HG03280 (cell line): ENCODE measurements around the gene EPB41.
"Not testable (repeated sequence)": the region's sequence is repeated elsewhere in the genome, so short reads cannot be mapped to it uniquely, and the experiment has no call there.

ENCODE experiments used
- ATAC-seq: cut with Tn5 transposase; IDR thresholded peaks from one replicate; pipeline ENCODE4 v1.9.1; 2021; ENCODE audit warnings: mild to moderate bottlenecking, moderate library complexity; ENCODE audit not compliant: unreplicated experiment

The EPB41 gene

DNA sequence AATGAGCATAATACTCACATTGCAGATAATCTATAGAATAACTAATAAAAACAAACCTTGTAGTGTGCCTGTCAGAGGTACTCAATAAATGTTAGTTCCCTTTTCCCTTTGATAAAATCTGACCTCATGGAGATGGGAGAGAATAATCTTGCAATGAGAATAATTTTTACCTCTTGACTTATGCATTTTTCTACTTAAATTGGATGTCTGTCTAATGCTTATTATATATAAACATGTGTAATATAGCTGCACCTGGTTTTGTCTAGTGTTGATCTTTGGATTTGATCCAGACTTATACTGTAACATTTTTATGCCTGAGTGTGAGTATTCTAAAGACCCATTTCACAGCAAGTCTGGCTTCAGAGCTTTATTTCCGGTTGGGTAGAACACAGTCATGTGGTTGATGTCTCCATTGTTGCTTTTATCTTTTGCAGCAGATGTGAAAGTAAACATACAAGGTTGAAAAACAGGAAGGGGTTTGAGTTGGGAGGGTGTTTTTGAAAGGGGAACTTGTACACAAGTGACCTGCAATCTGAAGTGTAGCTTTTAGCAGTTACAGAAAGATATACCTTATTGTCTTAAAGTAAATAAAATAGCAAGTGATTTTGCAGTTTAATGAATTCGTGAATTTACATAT is 12.4 kb downstream of the EPB41 start:
- peak; percentile 84 for ATAC-seq

DNA sequence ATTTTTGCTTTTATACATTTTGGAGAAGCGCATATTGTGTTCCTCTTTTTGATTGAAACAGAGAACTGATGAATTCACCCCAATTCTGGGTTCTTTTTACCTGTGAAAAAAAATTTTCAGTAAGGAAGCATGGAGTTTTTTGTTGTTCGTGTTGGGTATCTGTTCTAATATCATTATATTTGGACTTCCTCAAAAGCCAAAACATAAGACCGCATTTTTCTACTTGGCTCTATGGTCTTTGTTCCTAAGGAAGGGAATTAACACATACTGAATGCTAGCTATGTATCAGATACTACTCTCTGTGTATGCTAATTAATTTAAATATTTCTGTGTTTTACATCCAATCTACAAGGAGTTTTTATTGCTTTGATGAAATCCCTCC is 12.9 kb downstream of the EPB41 start:
- no peak for ATAC-seq

DNA sequence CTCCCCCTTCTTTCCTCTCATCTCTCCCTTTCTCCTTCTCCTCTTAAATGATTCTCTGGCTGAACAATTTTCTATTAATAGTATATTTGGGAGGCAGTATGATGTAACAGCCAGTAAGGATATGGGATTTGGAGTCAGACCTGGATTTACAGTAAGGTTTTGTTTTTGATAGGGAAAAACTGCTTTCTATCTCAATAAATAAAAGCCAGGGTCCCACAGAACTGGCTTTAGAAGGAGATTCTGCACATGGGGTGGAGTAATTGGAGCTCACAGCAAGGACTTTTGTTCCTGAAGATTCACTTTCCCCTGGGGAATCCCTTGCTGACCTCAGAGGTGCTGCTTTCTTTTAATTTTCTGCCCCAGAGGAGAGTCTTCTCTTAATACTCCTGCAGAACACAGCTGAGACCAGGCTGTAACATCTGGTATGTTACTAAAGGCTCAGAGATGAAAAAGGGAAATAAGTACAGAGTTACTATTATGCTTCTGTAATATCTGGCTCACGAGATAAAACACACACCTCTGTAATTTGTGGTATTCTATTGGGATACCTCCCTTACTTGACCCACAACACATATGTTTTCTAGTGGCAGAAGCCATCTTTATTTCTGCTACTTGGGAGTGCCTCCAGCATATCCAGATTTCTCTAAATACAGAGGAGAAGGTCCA is 13.4 kb downstream of the EPB41 start:
- no peak for ATAC-seq

DNA sequence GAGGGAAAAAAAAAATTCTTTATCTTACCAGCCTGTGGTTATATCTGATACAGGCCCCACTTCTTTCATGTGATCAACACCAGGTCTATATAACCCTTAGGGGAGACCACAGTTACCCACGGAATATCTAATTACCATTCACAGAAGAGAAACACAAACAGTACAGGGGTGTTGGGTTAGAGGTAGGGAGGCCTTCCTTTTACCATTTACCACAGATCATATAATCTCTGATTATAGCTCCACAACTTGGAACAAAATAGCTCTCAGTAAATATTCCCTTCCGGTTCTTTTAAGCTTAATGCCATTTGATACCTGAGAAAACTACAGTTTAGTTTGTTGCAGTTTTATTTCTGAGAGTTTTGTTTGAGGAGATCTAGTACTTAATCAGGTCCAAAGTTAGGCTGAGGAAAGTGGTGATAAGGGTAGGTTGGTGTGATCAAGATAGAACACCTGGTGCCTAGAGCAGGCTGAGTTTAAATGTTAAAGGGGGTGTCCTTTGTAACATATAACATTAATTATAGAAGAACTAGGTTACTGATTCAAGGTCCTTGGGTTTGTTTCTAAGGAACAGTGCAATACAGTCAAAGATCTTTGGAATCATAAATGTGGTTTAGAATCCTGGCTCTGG is 14.1 kb downstream of the EPB41 start:
- no peak for ATAC-seq

DNA sequence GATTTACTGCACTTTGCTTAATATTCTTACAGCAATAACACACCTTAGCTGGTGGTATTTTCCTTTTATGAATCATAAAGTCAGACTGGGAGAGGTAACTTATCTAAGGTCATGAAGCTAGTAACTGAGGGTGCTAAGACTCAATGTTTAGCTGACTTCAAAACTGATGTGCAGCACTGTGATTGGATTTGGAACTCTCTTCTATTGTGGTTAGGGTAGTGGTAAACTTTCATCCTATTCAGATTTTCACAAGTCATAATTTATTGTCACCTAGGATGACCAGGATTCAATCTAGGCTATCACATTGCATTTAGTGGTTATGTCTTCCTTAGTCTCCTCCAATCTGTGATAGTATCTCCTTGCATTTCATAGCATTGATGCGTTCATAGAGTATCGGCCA is 18.9 kb downstream of the EPB41 start:
- ATAC-seq = no peak

DNA sequence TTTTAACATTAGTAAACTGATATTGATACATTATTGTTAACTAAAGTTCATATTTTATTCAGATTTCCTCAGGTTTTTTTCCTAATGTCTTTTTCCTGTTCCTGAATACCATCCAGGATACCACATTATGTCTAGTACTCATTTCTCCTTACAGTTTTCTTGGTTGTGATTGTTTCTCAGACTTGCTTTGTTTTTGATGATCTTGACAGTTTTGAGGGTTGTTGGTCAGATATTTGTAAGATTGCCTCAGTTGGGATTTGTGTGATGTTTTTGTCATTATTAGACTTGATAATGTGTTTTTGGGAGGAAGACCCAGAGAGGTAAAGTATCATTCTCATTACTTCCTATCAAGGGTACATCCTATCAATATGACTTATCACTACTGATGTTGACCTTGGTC is 19.5 kb downstream of the EPB41 start:
- no peak for ATAC-seq

DNA sequence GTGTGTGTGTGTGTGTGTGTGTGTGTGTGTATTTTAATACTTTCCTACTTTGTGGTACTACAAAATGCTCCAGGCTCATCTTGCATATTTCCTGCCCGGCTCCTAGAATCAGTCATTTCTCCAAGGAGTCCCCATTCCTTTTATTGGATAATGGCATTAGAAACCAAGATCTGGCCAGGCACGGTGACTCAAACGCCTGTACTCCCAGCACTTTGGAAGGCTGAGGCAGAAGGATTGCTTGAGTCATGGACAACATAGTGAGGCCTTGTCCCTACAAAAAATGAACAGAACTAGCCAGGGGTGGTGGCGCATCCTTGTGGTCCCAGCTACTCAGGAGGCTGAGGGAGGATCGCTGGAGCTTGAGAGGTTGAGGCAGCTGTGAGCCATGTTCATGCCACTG is 20.3 kb downstream of the EPB41 start:
- ATAC-seq = no peak

DNA sequence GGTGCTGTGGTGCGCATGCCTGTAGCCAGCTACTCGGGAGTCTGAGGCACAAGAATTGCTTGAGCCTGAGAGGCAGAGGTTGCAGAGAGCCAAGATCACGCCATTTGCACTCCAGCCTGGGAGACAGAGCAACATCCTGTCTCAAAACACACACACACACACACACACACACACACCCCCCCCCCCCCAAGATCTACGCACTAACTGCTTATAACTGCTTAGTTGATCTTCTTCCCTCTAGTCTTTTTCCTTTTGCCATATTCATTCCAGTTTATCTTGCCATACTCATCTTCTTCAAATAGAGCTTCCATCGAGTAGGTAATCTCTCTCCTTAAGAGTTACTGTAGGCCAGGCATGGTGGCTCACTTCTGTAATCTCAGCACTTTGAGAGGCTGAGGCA is 20.9 kb downstream of the EPB41 start:
- ATAC-seq = no peak

DNA sequence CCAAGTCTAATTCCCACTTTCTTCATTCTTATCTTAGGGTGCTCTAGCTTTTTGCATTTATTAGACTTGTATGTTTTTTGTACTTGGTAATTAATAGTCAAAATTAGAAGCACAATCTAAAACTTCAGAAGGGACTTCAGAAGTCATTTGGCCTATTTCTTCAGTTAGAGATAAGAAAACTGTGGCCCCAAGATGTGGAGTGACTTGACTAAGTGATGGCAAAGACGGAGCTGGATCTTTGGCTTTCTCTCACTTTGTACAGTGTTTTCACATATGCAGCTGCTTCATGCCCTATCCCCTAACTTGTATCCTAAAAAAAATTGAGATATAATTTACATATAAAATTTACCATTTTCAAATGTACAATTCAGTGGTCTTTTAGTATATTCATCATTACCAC is 21.7 kb downstream of the EPB41 start:
- no peak for ATAC-seq

DNA sequence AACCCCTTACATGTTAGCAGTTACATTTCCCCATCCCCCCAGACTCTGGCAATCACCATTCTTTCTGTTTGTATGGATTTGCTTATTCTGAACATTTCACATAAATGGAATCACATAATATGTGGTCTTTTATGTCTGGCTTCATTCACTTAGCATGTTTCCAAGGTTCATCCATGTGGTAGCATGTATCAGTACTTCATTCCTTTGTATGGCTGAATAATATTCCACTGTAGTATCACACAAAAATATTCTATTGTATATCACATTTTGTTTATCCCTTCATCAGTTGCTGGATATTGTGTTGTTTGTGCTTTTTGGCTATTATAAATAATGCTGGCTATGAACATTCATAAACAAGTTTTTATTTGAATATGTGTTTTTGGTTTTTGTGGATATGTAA is 22.2 kb downstream of the EPB41 start:
- no peak for ATAC-seq

DNA sequence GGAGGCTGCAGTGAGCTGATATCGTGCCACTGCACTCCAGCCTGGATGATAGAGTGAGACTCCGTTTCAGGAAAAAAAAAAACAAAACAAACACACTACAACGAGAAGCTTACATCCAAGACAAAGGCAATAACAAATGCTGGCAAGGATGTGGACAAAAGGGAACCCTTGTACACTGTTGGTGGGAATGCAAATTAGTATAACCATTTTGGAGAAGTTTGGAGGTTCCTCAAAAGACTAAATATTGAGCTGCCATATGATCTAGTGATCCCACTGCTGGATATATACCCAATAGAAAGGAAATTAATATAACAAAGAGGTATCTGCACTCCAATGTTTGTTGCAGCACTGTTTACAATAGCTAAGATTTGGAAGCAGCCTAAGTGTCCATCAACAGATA is 29.2 kb downstream of the EPB41 start:
- ATAC-seq = not testable (repeated sequence)

DNA sequence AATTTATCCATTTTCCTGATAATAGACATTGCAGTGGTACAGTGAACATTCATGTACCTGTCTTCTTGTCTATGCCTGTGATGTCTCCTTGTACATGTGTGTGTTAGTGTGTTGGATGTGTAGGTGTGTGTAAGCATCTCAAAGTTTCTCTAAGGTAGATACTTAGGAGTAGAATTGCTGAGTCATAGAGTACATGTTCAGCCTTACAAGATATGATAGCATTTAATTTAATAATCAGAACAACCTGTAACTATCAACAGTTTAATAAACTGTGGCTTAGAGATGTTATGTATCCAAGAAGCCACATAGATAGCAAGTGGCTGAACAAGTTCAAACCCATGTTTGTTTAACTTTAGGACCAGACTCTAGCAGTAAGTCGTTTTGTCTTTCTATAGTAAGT is 35.6 kb downstream of the EPB41 start:
- no peak for ATAC-seq

DNA sequence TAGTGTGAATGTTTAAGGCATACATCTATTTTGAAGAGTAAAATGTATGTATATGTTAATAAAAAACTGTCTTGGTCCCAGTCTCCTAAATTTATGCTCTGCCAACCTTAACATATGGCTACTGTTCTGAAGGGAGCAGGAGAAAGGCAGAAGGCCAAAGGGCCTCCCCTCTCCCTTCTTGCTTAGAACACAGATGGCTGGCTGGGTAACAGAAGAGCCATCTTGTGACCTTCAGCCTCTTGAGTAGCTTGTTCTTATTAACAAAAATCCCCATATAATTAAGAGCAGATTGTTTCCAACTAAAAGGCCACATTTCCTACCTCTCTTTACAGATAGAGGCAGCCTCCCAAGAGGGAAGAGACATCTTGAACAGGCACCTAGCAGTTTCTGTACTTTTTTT is 36.1 kb downstream of the EPB41 start:
- ATAC-seq = no peak

DNA sequence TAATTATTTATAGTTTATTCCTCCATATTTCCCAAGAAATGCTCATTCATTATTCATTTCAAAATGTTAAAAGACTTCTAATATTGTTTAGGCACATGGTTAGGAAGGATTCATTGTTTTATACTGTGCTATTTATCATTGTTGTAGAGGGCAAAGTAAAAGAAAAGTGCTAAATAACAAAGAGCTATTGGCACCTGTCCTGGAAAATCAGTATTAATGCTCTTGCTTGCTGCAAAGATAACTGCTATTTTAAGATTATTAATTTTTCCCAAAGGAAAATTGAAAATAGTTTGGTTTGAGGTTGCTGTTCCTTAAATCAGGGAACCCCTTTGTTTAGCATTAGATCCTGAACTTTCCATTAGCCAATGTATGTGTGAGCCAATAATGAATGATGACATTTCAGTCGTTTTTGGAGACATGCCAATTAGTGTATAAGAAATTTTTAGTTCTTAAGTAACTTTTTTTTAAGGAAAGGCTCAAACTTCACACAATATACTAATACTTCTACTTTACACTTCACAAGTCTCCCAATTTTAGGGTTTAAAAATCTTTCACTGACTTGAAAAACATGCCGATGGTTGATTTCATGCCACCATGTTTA is 39.9 kb downstream of the EPB41 start:
- no peak for ATAC-seq

DNA sequence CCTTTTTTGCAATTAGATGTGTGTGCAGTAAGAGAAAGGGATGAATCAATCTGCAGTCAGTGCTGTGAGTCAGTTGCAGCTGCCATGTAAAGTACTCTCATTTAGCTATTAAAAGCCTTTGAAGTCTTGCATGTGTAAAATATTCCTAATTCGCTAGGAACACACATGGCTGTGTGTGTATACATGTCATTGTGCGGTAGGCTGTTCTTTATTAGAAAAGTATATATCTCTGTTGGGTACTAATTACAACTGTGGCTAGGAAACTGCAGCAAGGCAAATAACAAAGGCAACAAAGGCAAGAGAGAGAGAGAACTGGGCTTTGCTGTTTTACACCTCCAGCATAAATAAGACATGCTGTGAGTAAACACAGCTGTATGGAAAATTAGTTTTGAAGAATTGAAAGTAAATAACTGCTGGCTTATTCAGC is 41.7 kb downstream of the EPB41 start:
- no peak for ATAC-seq

DNA sequence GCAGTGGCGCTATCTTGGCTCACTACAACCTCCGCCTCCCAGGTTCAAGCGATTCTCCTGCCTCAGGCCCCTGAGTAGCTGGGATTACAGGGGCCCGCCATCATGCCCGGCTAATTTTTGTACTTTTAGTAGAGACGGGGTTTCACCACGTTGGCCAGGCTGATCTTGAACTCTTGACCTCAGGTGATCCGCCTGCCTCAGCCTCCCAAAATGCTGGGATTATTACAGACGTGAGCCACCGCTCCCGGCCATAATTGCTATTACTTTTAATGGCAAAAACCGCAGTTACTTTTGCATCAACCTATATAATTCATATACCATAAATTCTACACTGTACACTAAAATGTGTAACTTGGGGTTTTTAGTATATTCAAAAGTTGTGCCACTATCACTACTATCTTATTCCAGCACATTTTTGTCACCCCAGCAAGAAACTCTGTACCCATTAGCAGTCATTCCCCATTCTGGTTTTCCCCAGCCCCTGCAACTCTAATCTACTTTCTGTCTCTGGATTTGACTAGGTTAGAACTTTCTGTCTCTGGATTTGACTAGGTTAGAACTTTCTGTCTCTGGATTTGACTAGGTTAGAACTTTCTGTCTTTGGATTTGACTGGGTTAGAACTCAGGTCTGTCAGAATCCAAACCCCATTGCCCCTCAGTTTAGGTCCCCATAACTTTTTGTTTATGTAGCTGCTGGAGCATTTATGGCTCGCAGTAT is 47.9 kb downstream of the EPB41 start:
- not testable (repeated sequence) for ATAC-seq

DNA sequence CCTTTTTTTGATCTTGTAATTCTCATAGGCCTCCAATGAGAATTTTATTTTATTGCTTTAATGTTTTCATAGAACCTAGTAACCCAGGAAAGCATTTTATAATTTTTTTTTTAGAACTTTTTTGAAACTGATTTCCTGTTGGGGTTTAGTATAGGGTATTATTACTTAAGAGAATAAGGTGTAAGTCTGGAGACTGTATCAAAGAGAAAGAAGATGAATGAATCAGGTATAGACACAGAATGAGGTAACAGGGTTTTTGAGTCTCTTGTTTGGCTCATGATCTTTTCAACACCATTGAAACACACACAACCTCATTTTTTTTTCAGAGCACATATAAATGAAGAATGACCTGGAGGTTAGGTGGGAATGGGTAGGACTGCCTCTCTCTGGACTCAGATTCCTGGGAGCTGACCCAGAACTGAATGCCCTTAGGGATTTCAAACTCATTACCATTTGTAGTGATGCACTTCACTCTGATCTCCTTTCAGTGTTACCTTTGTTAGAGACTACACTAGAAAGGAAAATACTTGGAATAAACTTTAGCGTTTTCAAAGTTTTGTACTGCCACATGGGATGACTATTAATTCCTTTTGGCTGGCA is 51.0 kb downstream of the EPB41 start:
- ATAC-seq = no peak

DNA sequence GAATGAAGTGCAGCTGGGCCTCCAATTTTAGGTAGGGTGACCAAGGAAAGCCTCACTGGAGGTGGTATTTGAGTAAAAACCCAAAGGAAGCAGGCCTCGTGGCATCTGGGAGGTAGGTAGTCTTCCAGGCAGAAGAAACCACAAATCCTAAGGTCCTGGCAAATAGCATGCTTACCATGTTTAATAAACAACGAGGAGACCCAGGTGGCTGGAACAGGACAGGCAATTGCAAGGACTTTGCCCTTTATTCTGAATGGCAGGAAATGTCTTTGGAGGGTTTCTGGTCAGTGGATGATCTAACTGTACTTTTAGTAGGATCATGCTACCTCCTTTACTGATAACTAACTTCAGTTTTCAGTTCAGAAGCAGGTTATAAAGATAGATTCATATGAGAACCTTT is 52.2 kb downstream of the EPB41 start:
- no peak for ATAC-seq

DNA sequence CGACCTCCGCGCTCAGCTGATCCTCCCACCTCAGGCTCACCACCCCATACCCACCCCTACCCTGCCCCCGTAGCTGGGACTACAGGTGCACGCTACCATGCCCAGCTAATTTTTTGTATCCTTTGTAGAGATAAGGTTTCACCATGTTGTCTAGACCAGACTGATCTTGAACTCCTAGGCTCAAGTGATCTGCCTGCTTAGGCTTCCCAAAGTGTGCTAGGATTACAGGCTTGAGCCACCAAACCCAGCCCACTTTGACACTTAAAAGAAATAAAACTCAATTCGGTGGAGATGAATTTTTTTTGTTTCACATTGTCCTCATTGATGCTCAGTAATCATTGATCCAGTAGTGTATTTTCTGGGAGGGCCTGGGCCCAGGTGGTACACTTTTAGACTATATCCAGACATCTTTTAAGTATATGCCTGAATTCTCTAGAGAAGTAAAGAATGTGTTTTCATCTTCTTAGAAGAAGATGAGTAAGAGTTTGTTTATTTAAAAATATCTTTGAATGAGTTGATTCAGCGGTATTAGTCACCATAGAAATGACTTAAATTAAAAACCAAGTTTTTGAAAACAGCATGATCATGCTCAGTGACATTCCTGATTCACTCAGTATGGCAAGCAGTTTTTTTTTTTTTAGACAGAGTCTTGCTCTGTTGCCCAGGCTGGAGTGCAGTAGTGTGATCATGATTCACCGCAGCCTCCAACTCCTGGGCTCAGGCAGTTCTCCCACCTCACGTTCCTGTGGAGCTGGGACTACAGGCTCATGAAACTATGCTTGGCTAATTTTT is 57.8 kb downstream of the EPB41 start:
- ATAC-seq = no peak
